Body of pancreas (tissue), 4 donors: ENCODE data around the gene OTUD4.

Experiments
- POLR2A ChIP-seq, 3 donors: fragments of 450-650 bp; IDR thresholded peaks; one replicate each; pipeline ENCODE4 v1.6.1; 2016; ENCODE audit warnings: antibody characterized with exemption in 3 of 3, mild to moderate bottlenecking in 2 of 3
- TF ChIP-seq, protein P1 (sequence below), 7 experiments: fragments of 450-650 bp in 4 of 7; fragments of 200-600 bp in 3 of 7; sonication (generic) in 3 of 7; IDR thresholded peaks; one replicate each; pipeline ENCODE4 v1.5.1; 2016 to 2019; ENCODE audit warnings: antibody characterized with exemption in 7 of 7

GRCh38 chr4:145098675-145099037, 81.7 kb downstream of the OTUD4 start:
- no peak for TF ChIP-seq POLR2A (IDR thresholded peaks at IDR 0.05)
- TF ChIP-seq, protein P1, sequence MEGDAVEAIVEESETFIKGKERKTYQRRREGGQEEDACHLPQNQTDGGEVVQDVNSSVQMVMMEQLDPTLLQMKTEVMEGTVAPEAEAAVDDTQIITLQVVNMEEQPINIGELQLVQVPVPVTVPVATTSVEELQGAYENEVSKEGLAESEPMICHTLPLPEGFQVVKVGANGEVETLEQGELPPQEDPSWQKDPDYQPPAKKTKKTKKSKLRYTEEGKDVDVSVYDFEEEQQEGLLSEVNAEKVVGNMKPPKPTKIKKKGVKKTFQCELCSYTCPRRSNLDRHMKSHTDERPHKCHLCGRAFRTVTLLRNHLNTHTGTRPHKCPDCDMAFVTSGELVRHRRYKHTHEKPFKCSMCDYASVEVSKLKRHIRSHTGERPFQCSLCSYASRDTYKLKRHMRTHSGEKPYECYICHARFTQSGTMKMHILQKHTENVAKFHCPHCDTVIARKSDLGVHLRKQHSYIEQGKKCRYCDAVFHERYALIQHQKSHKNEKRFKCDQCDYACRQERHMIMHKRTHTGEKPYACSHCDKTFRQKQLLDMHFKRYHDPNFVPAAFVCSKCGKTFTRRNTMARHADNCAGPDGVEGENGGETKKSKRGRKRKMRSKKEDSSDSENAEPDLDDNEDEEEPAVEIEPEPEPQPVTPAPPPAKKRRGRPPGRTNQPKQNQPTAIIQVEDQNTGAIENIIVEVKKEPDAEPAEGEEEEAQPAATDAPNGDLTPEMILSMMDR (IDR thresholded peaks at IDR 0.05) = no peak
